LoVo (cell line): ENCODE measurements around the gene ENTHD1.

Experiments
- DNase-seq: peaks from one replicate; pipeline ENCODE4 v3.0.0-alpha.2; 2016; ENCODE audit warnings: low spot score

The ENTHD1 gene

DNA sequence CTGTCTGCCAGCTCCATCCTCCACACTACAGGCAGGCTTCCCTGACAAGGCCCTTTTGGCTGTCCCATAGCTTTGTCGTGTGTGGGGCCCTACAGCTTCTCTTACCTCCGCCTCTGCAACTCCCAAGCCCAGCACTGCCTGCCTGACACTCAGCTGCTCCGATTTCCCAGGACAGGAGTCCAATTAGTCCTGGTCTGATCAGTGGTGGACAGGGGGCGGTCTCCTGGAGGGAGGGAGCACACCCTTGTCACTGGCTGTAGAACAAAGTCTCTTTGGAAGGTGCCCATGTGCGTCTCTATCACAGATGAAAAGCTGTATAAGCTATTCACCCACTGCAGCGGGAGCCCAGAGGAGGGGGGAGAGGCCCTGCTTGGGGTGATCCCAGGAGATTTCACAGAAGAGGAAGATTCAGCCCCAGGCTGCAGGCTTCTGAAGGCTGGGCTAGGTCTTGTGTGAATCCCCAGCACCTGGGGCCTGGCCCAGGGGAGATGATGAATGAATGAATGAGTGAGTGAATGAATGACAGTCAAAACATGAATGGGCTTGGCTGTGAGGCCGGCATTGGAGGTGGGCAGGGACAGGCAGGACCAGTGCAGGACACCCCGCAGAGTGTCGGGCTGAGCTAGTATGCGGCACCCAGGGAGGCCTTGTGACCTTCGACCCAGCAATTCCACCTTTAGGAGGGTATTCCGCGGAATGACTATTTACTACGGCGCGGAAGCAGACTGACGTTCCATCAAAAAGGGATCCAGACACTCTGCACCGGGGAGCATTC is 180.6 kb downstream of the ENTHD1 start:
- no peak for DNase-seq

DNA sequence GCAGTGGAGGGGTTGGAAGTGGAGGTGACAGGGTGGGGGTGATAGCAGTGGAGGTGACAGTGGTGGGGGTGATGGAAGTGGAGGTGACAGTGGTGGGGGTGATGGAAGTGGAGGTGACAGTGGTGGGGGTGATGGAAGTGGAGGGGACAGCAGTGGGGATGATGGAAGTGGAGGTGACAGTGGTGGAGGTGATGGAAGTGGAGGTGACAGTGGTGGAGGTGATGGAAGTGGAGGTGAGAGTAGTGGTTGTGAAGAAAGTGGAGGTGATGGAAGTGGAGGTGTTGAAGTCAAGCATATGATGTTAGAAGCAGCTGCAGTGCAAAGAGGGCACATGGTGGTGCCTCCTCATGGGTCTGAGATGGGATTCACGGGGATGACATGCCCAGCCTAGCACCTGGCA is 181.5 kb downstream of the ENTHD1 start:
- DNase-seq: no peak

DNA sequence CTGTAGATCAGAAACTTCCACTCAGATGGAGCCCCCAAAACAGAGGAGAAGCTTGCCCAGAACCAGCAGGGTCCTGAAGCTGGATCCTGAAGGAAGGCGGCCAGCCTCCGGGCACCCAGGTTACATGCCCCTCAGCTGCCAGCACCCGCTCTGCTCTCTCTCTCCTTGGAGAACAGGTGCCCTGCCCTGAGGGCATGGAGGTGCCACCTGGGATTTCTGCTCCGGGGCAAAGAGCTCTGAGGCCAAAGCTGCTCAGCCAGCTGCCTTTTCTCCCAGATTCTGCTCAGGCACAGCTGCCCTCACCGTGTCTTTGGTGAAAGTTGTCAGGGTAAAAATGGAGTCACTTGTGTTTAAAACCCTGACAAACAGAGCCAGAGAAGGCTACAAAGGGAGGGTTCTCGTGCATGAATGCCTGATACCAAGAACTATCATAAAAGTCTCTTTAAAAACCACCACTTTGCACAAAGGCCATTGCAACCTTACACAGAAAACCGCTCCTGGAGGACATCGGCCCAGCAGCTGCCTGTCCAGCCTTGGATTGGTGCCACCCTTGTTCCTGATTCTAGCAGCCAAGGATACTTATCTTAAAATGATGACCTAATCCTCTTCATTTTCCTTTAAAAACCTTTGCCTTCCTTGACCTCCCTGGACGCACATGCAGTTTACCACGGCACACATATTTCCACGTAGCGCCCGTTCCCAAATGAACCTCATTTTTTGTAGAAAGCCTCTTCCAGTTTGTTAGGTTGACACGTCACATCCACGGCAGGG is 183.0 kb downstream of the ENTHD1 start:
- DNase-seq: no peak

DNA sequence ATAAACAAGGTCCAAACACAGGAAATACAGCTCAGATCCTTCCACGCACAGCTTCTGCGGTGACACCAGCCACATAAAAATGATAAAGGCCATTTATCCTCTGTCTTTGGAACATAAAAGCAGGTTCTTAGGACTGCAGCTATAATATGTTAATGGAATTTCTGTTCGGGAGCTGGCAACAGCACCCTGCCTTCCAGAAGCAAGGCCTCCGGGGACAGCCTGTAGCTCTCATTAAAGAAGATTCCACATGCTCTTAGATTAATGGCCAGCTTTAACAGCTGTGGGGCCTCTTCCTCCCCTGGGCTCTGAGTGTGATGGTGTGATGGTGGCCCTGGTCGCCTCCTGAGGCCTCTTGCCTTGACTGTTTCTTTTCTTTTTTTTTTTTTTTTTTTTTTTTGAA is 185.7 kb downstream of the ENTHD1 start:
- DNase-seq: no peak

DNA sequence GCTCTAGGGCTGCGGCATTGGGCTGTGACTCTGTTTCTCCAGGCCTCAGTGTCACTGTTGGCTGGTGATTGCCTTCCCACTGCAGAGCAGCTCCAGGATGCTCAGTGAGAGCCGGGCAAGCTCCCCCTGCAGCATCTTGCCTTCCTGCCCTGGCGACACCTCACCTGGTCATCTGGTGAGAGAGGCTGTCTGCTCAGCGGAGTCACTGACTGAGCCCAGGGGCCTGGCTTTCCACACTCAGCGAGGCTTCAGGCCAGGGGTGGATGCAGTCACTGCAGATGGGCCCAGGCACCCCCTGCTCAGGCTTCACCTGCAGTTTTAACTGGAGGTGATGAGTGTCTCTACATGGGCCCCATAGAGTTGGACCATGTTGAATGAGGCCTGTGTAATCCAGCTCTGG is 186.2 kb downstream of the ENTHD1 start:
- no peak for DNase-seq

DNA sequence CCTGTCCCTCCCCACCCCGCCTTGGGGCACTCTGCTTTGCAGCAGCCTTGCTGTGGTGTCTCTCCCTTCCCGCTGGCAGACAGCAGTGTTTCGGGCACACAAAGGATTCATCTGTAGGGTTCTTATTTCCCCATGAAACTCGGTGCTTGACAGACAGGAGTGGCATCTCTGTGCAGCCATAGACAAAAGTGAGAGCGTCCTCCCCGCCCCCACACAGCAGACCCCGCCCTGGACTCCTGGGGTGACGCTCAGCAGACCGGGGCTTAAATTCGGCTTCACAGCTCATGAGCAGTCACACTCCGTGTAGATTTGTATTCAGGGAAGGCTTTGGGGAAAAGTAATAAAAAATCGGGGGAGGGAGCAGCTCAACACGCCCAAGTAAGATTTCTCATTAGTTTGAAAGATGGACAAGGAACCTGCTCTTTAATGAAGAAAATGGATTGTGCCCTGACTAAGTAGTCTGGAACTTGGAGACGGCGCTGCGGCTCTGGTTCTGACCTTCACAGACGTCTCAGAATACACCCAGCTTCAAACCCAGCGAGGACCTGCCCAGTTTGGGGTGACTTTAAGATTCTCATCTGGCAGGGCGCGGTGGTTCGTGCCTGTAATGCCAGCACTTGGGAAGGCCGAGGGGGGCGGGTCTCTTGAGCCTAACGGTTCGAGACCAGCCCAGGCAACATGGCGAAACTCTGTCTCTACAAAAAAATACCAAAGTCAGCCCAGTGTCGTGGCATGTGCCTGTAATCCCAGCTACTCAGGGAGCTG is 187.0 kb downstream of the ENTHD1 start:
- DNase-seq: no peak

DNA sequence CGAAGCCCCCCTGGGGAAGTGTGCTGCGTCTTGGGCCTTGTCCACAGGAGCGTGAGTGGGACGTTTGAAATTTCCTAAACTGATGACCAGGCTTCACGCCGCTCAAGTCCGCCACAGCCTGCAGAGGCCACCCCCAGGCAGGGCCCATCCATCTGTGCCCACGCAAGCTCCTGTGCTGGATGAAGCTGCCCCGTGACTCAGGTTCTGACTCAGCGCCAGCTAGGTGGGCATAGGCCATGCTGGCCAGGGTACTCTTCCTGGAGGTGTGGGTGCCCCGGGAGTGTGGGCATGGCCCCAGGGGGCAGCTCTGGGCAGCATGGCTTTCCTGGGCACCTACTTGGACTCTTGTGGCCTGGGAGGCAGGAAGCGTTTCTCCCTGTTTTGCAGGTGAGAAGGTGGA is 188.2 kb downstream of the ENTHD1 start:
- no peak for DNase-seq

DNA sequence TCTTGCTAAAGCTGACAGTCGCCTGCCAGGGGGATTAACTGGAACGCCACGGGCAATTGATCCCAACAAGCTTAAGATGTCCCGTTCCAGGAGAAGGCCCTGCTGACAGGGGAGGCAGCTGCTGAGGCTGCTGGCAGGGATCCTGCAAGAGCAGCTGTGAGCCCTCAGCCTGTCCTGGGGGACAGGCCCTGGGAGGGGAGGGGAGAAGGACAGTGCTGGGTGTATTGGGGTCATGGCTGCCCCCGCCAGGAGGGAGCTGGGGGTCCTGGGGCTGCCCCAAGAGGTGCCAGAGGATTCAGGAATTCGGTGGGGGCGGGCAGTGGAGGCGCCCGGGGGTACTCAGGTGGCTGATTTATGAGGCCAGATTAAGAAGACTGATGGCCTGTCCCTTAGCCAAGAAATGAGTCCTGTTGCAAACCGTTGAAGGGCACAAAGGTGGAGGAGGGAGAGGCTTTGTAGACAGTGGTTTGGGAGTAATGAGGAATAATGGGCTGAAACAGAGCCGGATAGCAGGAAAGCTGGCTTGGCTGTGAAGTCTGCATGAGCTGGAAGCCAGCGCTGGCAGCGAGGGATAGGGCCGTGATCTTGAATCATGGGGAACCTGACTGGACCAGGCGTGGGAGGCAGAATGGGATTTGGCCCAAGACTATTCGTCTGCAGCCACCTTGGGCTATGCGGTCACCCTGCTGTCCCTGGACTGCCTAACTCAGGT is 189.5 kb downstream of the ENTHD1 start:
- DNase-seq: no peak

DNA sequence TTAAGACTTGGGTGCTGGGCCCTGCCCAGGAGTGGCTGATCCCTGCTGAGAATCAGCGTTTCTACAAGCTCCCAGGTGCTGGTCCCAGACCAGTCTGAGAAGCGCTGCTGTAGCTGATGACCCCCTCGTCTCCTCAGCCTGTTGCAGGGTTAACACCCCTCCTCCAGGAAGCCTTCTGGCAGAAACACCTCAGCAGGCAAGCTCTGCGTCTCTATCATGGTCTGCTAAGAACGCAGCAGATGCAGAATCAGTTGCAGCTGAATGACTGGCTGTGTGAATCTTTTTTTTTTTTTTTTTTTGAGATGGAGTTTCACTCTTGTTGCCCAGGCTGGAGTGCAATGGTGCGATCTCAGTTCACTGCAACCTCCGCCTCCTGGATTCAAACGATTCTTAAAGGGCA is 190.5 kb downstream of the ENTHD1 start:
- DNase-seq: no peak

DNA sequence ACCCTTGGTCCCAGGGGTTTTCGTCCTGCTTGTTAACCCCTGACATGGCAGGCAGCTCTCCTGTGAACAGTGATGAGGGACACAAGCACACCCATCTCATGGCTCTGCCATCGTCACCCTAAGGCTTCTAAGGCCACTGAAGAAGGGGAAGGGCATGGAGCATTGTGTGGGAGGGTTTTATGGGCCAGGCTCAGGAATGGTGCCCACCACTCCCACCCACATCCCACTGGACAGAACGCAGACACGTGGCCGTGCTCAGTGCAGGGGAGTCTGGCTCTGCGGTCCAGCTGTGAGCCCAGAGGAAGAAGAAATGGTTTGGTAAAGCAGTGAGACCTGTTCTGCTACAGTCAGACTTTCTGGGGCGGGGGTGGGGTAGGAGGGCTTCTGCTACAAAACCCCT is 193.0 kb downstream of the ENTHD1 start:
- DNase-seq: no peak

DNA sequence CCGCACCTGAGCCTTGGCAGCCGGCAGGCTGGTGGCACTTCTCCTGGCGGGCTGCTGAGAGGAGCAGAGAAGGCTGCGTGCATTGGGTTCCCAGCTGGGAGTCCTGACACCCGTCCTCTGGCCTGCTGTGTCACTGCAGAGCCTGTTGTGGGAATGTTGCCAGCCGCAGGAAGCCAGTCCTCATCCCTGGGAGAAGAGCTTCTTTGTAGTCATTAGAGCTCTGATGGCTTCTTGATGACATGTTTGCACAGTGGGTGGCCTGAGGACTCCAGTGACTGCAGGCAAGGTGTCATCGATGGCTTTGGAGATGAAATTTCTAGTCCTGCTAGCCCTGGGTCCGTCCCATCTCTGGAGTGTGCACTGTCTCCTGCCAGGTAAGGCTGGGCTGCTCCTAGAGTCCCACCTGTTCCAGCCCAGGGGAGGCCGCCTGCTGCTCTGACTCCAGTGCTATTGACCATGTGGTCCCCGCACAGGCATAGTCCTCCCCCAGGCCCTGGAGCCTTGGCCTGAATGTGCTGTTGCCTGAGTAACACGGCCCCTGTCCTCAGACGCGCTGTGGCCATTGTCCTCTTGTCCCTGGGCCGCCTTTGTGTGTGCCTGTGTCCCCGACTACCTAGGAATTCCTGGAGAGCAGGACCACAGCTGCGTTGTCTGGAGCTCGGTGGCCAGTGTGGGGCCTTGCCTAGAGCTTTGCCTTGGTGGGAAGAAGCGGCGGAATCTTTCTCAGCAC is 193.8 kb downstream of the ENTHD1 start:
- DNase-seq: no peak

DNA sequence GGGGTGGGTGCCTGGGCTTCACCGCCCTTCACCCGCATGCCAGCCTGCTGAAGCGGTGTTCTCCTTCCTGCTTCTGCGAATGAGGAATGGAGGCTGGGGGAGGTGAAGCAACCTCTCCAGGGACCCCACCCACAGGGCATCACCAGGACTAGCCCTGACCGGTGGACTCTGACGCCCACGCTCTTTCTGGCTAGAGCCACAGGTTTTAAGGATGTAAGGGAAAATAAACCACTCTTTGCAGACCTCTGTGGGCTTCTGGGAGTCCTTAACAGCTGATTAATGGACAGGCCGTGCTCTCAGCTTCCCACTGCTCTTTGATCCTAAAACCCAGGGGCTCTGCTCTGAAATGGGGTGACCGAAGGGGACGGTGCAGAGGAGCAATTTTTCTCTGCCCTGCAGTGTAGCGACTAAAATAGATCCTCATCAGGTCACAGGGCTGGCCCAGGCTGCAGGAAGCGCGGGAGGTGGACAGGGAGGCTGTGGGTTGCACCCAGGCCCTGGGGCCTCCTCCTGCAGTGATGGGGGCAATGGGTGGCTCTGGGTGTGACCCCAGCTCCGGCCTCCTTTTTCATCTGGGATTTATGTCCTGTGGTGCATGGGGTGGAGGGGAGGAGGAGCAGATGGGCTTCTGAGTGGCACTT is 195.7 kb downstream of the ENTHD1 start:
- no peak for DNase-seq

DNA sequence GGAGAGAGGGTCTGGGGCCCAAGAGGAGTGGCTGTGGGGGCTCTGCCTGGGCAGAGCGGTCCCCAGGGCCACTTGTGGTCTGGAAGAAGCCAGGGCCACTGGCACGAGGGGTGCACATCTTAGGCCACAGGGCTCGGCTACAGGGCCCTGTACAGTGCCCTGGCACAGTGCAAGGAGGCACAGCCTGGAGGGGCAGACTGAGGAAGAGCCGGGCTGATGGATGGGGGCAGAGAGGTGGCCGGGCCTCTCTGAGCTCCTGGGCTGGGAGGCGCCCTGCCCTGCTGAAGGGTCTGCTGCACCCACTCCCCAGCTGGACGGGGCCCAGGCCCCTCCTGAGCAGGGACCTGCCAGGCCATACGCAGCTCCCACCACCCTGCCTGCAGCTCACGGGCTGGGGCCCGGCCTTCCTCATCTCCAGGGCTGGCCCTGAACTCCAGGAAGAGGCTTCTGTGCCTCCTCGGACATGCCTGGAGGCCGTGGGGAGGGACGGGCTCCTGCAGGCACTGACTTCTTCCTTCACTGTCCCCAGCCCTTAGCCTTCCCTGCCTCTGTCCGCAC is 199.5 kb downstream of the ENTHD1 start:
- no peak for DNase-seq
